CD4-positive, alpha-beta memory T cell (primary cell): ENCODE results near the gene NCKAP5. TPM values are rescaled to one million over a fixed set of nuclear protein-coding genes. Genes with fewer than 3 reads are reported as not detected.

Experiments used
- CTCF ChIA-PET: fragments of 350-600 bp; sonication (Branson Sonifier 250); formaldehyde crosslinking; loops from one replicate; lab custom pipeline; 2021; ENCODE audit warnings: inconsistent platforms; ENCODE audit not compliant: partially characterized antibody; lab: Charles Lee
- POLR2A ChIA-PET: fragments of 350-600 bp; sonication (Branson Sonifier 250); formaldehyde crosslinking; loops from one replicate; lab custom pipeline; 2021; ENCODE audit not compliant: partially characterized antibody; lab: Charles Lee
- DNase-seq, 5 donors: peaks; one replicate each; pipeline versions ENCODE4 v3.0.0 to v3.0.0-alpha.2; 2020 to 2022; ENCODE audit warnings: mixed read lengths in 1 of 5
- H3K27ac ChIP-seq: one replicate; pipeline ENCODE4 v1.7.0; 2013; ENCODE audit warnings: low read depth, low read length
- H3K27me3 ChIP-seq: 2 replicates; pipeline ENCODE4 v1.7.0; 2013; ENCODE audit warnings: mild to moderate bottlenecking, low read length, moderate library complexity; ENCODE audit not compliant: insufficient read depth
- H3K36me3 ChIP-seq: 2 replicates; pipeline ENCODE4 v1.7.0; 2013; ENCODE audit warnings: mild to moderate bottlenecking, low read length, moderate library complexity; ENCODE audit not compliant: insufficient read depth
- H3K4me1 ChIP-seq: 2 replicates; pipeline ENCODE4 v1.7.0; 2013; ENCODE audit warnings: mild to moderate bottlenecking, low read length, moderate library complexity; ENCODE audit not compliant: insufficient read depth
- H3K4me3 ChIP-seq, 2 donors: one replicate each; pipeline ENCODE4 v1.7.0; 2013; ENCODE audit warnings: low read length in 2 of 2, mild to moderate bottlenecking in 1 of 2
- H3K9me3 ChIP-seq, 2 donors: one replicate each; pipeline ENCODE4 v1.7.0; 2013; ENCODE audit warnings: low read length in 2 of 2, control low read depth in 1 of 2; ENCODE audit not compliant: control insufficient read depth in 1 of 2
- H3K27ac Mint-ChIP-seq, 7 donors: one replicate each; pipeline ENCODE4 v1.8.0; 2020 to 2021; ENCODE audit warnings: mixed read lengths in 7 of 7, mild to moderate bottlenecking in 6 of 7, inconsistent platforms in 3 of 7, moderate library complexity in 3 of 7
- H3K27me3 Mint-ChIP-seq, 2 donors: one replicate each; pipeline ENCODE4 v1.8.0; 2020 to 2021; ENCODE audit warnings: mixed read lengths in 2 of 2
- H3K36me3 Mint-ChIP-seq, 2 donors: one replicate each; pipeline ENCODE4 v1.8.0; 2020 to 2021; ENCODE audit warnings: mixed read lengths in 2 of 2, inconsistent platforms in 1 of 2, mild to moderate bottlenecking in 1 of 2
- H3K4me1 Mint-ChIP-seq, 4 donors: one replicate each; pipeline ENCODE4 v1.8.0; 2020 to 2021; ENCODE audit warnings: mixed read lengths in 4 of 4, mild to moderate bottlenecking in 1 of 4
- H3K4me3 Mint-ChIP-seq, 8 donors: one replicate each; pipeline ENCODE4 v1.8.0; 2020 to 2021; ENCODE audit warnings: mixed read lengths in 8 of 8, mild to moderate bottlenecking in 7 of 8, moderate library complexity in 6 of 8, inconsistent platforms in 3 of 8
- H3K9me3 Mint-ChIP-seq, 8 donors: one replicate each; pipeline ENCODE4 v1.8.0; 2020 to 2021; ENCODE audit warnings: mixed read lengths in 8 of 8, mild to moderate bottlenecking in 5 of 8, inconsistent platforms in 3 of 8, moderate library complexity in 1 of 8
- intact Hi-C: fragments of 100-400 bp; cut with micrococcal nuclease; formaldehyde crosslinking; loops from one replicate; pipeline ENCODE4 v1.15.1; 2023
- polyA plus RNA-seq, 2 donors: library from polyadenylated mRNA; unstranded; fragments of 300-500 nt; fragmentation: Illumina TruSeq; gene quantifications; one replicate each; pipeline ENCODE4 v1.2.3, GENCODE V29; 2021
- total RNA-seq, 2 experiments: library from RNA; stranded (reverse); gene quantifications; one replicate each; pipeline ENCODE4 v1.2.3, GENCODE V29; 2021

NCKAP5 gene
- total and polyA plus RNA-seq, 4 experiments from 2014 or later = not detected

- no peaks in the 10 kb centered on the region for H3K27me3 ChIP-seq
- H3K4me3 ChIP-seq = no peak overlapping the region
- no peak overlapping the region for H3K4me3 Mint-ChIP-seq
- DNase-seq = no peak
- H3K9me3 ChIP-seq = no peaks in the 10 kb centered on the region
- H3K27ac Mint-ChIP-seq = no peak overlapping the region
- no peaks in the 10 kb centered on the region for H3K27me3 Mint-ChIP-seq
- peaks cover 0 to 10% (median 2%) of the 10 kb centered on the region in 8 donors for H3K9me3 Mint-ChIP-seq
- H3K4me1 ChIP-seq = no peaks in the 10 kb centered on the region
- H3K36me3 Mint-ChIP-seq = no peaks in the 10 kb centered on the region
- ChIA-PET POLR2A (no interaction called here), CTCF (no interaction called here)
- intact Hi-C loops = no loop called here
- no peaks in the 10 kb centered on the region for H3K36me3 ChIP-seq
- no peak overlapping the region for H3K27ac ChIP-seq
- H3K4me1 Mint-ChIP-seq = no peaks in the 10 kb centered on the region
Measured at GRCh38 chr2:133286326-133286922, 281.8 kb downstream of the NCKAP5 start.

- Histone ChIP-seq H3K4me3 (no peak overlapping the region), H3K27me3 (no peaks in the 10 kb centered on the region), H3K9me3 (no peaks in the 10 kb centered on the region), H3K36me3 (no peaks in the 10 kb centered on the region), H3K4me1 (no peaks in the 10 kb centered on the region), H3K27ac (no peak overlapping the region)
- Mint-ChIP-seq H3K4me3 (no peak overlapping the region), H3K36me3 (no peaks in the 10 kb centered on the region), H3K27ac (no peak overlapping the region), H3K27me3 (no peaks in the 10 kb centered on the region), H3K4me1 (no peaks in the 10 kb centered on the region), H3K9me3 (peaks cover 0 to 8% (median 4%) of the 10 kb centered on the region in 8 donors)
- no peak for DNase-seq
- ChIA-PET POLR2A (no interaction called here), CTCF (no interaction called here)
- intact Hi-C loops = no loop called here
Measured at GRCh38 chr2:133273031-133273430, 295.2 kb downstream of the NCKAP5 start.

- Mint-ChIP-seq H3K4me1 (no peaks in the 10 kb centered on the region), H3K27ac (no peak overlapping the region), H3K27me3 (peaks cover 0 to 3% of the 10 kb centered on the region in 2 donors), H3K9me3 (peaks cover 0 to 9% (median 4%) of the 10 kb centered on the region in 8 donors), H3K4me3 (no peak overlapping the region), H3K36me3 (no peaks in the 10 kb centered on the region)
- Histone ChIP-seq H3K36me3 (no peaks in the 10 kb centered on the region), H3K4me1 (no peaks in the 10 kb centered on the region), H3K9me3 (no peaks in the 10 kb centered on the region), H3K4me3 (no peak overlapping the region), H3K27me3 (no peaks in the 10 kb centered on the region), H3K27ac (no peak overlapping the region)
- intact Hi-C loops = no loop called here
- CTCF ChIA-PET = no interaction called here
- DNase-seq = no peak
- POLR2A ChIA-PET = no interaction called here
Measured at GRCh38 chr2:133271105-133271504, 297.2 kb downstream of the NCKAP5 start.

GRCh38 chr2:133270550-133270949 is 297.7 kb downstream of the NCKAP5 start:
- Mint-ChIP-seq H3K9me3 (peaks cover 0 to 9% (median under 1%) of the 10 kb centered on the region in 8 donors), H3K27ac (no peak overlapping the region), H3K4me3 (no peak overlapping the region), H3K36me3 (no peaks in the 10 kb centered on the region), H3K27me3 (peaks cover 0 to 3% of the 10 kb centered on the region in 2 donors), H3K4me1 (no peaks in the 10 kb centered on the region)
- no peak overlapping the region for H3K4me3 ChIP-seq
- H3K4me1 ChIP-seq = no peaks in the 10 kb centered on the region
- H3K27ac ChIP-seq = no peak overlapping the region
- H3K9me3 ChIP-seq = no peaks in the 10 kb centered on the region
- intact Hi-C loops = no loop called here
- POLR2A ChIA-PET = no interaction called here
- CTCF ChIA-PET = no interaction called here
- H3K27me3 ChIP-seq = no peaks in the 10 kb centered on the region
- no peak for DNase-seq
- H3K36me3 ChIP-seq = no peaks in the 10 kb centered on the region

- H3K27ac ChIP-seq = no peak overlapping the region
- Mint-ChIP-seq H3K4me1 (peaks cover 0 to 6% (median 0%) of the 10 kb centered on the region in 4 donors), H3K36me3 (no peaks in the 10 kb centered on the region), H3K27ac (no peak overlapping the region), H3K9me3 (peaks cover 0 to 9% (median 2%) of the 10 kb centered on the region in 8 donors), H3K4me3 (no peak overlapping the region), H3K27me3 (peaks cover 3 to 14% of the 10 kb centered on the region in 2 donors)
- H3K36me3 ChIP-seq = no peaks in the 10 kb centered on the region
- no peak overlapping the region for H3K4me3 ChIP-seq
- H3K9me3 ChIP-seq = no peaks in the 10 kb centered on the region
- H3K27me3 ChIP-seq = no peaks in the 10 kb centered on the region
- intact Hi-C loops = no loop called here
- CTCF ChIA-PET = no interaction called here
- no peak for DNase-seq
- no peaks in the 10 kb centered on the region for H3K4me1 ChIP-seq
- POLR2A ChIA-PET = no interaction called here
Measured at GRCh38 chr2:133266926-133267590, 301.2 kb downstream of the NCKAP5 start.

- CTCF ChIA-PET = no interaction called here
- H3K27ac Mint-ChIP-seq = no peak overlapping the region
- H3K36me3 ChIP-seq = no peaks in the 10 kb centered on the region
- POLR2A ChIA-PET = no interaction called here
- intact Hi-C loops = no loop called here
- H3K4me1 Mint-ChIP-seq = peaks cover 0 to 6% (median 0%) of the 10 kb centered on the region in 4 donors
- H3K27ac ChIP-seq = no peak overlapping the region
- H3K4me3 Mint-ChIP-seq = no peak overlapping the region
- H3K36me3 Mint-ChIP-seq = no peaks in the 10 kb centered on the region
- no peaks in the 10 kb centered on the region for H3K27me3 ChIP-seq
- no peaks in the 10 kb centered on the region for H3K4me1 ChIP-seq
- no peak for DNase-seq
- no peaks in the 10 kb centered on the region for H3K9me3 ChIP-seq
- H3K4me3 ChIP-seq = no peak overlapping the region
- H3K27me3 Mint-ChIP-seq = peaks cover 3 to 14% of the 10 kb centered on the region in 2 donors
- peaks cover 0 to 7% (median 2%) of the 10 kb centered on the region in 8 donors for H3K9me3 Mint-ChIP-seq
Measured at GRCh38 chr2:133266041-133266925, 302.0 kb downstream of the NCKAP5 start.

GRCh38 chr2:133265432-133265949 is 302.8 kb downstream of the NCKAP5 start:
- no peak overlapping the region for H3K27ac ChIP-seq
- H3K4me1 ChIP-seq = no peaks in the 10 kb centered on the region
- Mint-ChIP-seq H3K4me3 (no peak overlapping the region), H3K27ac (no peak overlapping the region), H3K27me3 (peaks cover 3 to 14% of the 10 kb centered on the region in 2 donors), H3K36me3 (no peaks in the 10 kb centered on the region), H3K9me3 (peaks cover 0 to 7% (median 2%) of the 10 kb centered on the region in 8 donors), H3K4me1 (peaks cover 0 to 6% (median 0%) of the 10 kb centered on the region in 4 donors)
- no peak overlapping the region for H3K4me3 ChIP-seq
- no peaks in the 10 kb centered on the region for H3K9me3 ChIP-seq
- intact Hi-C loops = no loop called here
- no peaks in the 10 kb centered on the region for H3K27me3 ChIP-seq
- no peak for DNase-seq
- H3K36me3 ChIP-seq = no peaks in the 10 kb centered on the region
- ChIA-PET POLR2A (no interaction called here), CTCF (no interaction called here)
